ENCODE results near the gene UVRAG. TPM values are rescaled to one million over a fixed set of nuclear protein-coding genes. Genes with fewer than 3 reads are reported as not detected.

The UVRAG gene
- total and polyA plus RNA-seq, 4 donors = 8.7 to 53.2 (median 18.3) TPM

- no peak overlapping the region for H3K27ac ChIP-seq (ENCODE audit: low read depth in 1 of 2, low read length in 1 of 2)
- 95 to 98% methylated on average over 1 of the region's 1 CpG for WGBS, 2 donors
- H3K9ac ChIP-seq (ENCODE audit: insufficient read depth in 1 of 2, low read length in 2 of 2) = no peak overlapping the region
- no peaks in the 10 kb centered on the region for H3K9me3 ChIP-seq (ENCODE audit: control insufficient read depth in 4 of 4, insufficient read depth in 3 of 4, low read length in 3 of 4)
- H3K36me3 ChIP-seq (ENCODE audit: control insufficient read depth in 4 of 4, insufficient read depth in 4 of 4, low read length in 4 of 4) = peaks cover 0 to 2% (median 0%) of the 10 kb centered on the region in 4 donors
- no peak overlapping the region for H3K4me3 ChIP-seq
- DNase-seq = no peak
- peaks cover 0 to 7% (median 2%) of the 10 kb centered on the region in 5 donors for H3K4me1 ChIP-seq (ENCODE audit: control insufficient read depth in 5 of 5, insufficient read depth in 5 of 5, low read length in 5 of 5)
- no peaks in the 10 kb centered on the region for H3K27me3 ChIP-seq (ENCODE audit: control insufficient read depth in 3 of 3, insufficient read depth in 3 of 3, low read length in 2 of 3)
- TF ChIP-seq CTCF (IDR thresholded peaks at IDR 0.05; ENCODE audit: control extremely low read depth, extremely low read depth) = no peak
- no peak for ATAC-seq (ENCODE audit: insufficient read depth, low FRiP score)
These were observed 54.8 kb downstream of the UVRAG start for GRCh38 chr11:75869661-75870455.

GRCh38 chr11:75872887-75873416 lies 57.9 kb downstream of the UVRAG start:
- no peak overlapping the region for H3K4me3 ChIP-seq
- H3K9ac ChIP-seq (ENCODE audit: insufficient read depth in 1 of 2, low read length in 2 of 2) = no peak overlapping the region
- no peak overlapping the region for H3K27ac ChIP-seq (ENCODE audit: low read depth in 1 of 2, low read length in 1 of 2)
- H3K9me3 ChIP-seq (ENCODE audit: control insufficient read depth in 4 of 4, insufficient read depth in 3 of 4, low read length in 3 of 4) = no peaks in the 10 kb centered on the region
- WGBS, 2 donors = 35 to 59% methylated on average over 5 of the region's 5 CpGs
- no peak for ATAC-seq (ENCODE audit: insufficient read depth, low FRiP score)
- no peaks in the 10 kb centered on the region for H3K27me3 ChIP-seq (ENCODE audit: control insufficient read depth in 3 of 3, insufficient read depth in 3 of 3, low read length in 2 of 3)
- peaks cover 0 to 2% (median 0%) of the 10 kb centered on the region in 4 donors for H3K36me3 ChIP-seq (ENCODE audit: control insufficient read depth in 4 of 4, insufficient read depth in 4 of 4, low read length in 4 of 4)
- no peak for TF ChIP-seq CTCF (IDR thresholded peaks at IDR 0.05; ENCODE audit: control extremely low read depth, extremely low read depth)
- no peak for DNase-seq
- peaks cover 0 to 7% (median 0%) of the 10 kb centered on the region in 5 donors for H3K4me1 ChIP-seq (ENCODE audit: control insufficient read depth in 5 of 5, insufficient read depth in 5 of 5, low read length in 5 of 5)

GRCh38 chr11:75873417-75874221 lies 58.6 kb downstream of the UVRAG start:
- H3K27me3 ChIP-seq (ENCODE audit: control insufficient read depth in 3 of 3, insufficient read depth in 3 of 3, low read length in 2 of 3) = no peaks in the 10 kb centered on the region
- H3K4me3 ChIP-seq = no peak overlapping the region
- TF ChIP-seq CTCF (IDR thresholded peaks at IDR 0.05; ENCODE audit: control extremely low read depth, extremely low read depth) = no peak
- ATAC-seq (ENCODE audit: insufficient read depth, low FRiP score) (no peak), DNase-seq (no peak)
- H3K9ac ChIP-seq (ENCODE audit: insufficient read depth in 1 of 2, low read length in 2 of 2) = no peak overlapping the region
- peaks cover 0 to 2% (median 0%) of the 10 kb centered on the region in 4 donors for H3K36me3 ChIP-seq (ENCODE audit: control insufficient read depth in 4 of 4, insufficient read depth in 4 of 4, low read length in 4 of 4)
- whole genome bisulfite sequencing, 2 donors = 25 to 55% methylated on average over 8 of the region's 8 CpGs
- no peak overlapping the region for H3K27ac ChIP-seq (ENCODE audit: low read depth in 1 of 2, low read length in 1 of 2)
- H3K9me3 ChIP-seq (ENCODE audit: control insufficient read depth in 4 of 4, insufficient read depth in 3 of 4, low read length in 3 of 4) = no peaks in the 10 kb centered on the region
- peaks cover 0 to 4% (median 0%) of the 10 kb centered on the region in 5 donors for H3K4me1 ChIP-seq (ENCODE audit: control insufficient read depth in 5 of 5, insufficient read depth in 5 of 5, low read length in 5 of 5)

Measured in lung (tissue), 12 donors.